ENCODE data around the gene HEATR5B.

- TF ChIP-seq CTCF (IDR thresholded peaks at IDR 0.05) (no peak), EZH2 (IDR thresholded peaks at IDR 0.05; ENCODE audit: borderline replicate concordance, insufficient read depth, low read depth, low read length, poor library complexity, severe bottlenecking) (no peak)
Observed at GRCh38 chr2:37084797-37085196, 625 bp upstream of the HEATR5B start.
